ENCODE data around the gene ATP2B3. TPM values are rescaled to one million over a fixed set of nuclear protein-coding genes. Genes with fewer than 3 reads are reported as not detected.

The ATP2B3 gene
- total and polyA plus RNA-seq, 9 of the 15 experiments (the other 6 are each of a cell fraction or from before 2014, with no cell fraction given), result 0.04 TPM; not detected in 8

DNA sequence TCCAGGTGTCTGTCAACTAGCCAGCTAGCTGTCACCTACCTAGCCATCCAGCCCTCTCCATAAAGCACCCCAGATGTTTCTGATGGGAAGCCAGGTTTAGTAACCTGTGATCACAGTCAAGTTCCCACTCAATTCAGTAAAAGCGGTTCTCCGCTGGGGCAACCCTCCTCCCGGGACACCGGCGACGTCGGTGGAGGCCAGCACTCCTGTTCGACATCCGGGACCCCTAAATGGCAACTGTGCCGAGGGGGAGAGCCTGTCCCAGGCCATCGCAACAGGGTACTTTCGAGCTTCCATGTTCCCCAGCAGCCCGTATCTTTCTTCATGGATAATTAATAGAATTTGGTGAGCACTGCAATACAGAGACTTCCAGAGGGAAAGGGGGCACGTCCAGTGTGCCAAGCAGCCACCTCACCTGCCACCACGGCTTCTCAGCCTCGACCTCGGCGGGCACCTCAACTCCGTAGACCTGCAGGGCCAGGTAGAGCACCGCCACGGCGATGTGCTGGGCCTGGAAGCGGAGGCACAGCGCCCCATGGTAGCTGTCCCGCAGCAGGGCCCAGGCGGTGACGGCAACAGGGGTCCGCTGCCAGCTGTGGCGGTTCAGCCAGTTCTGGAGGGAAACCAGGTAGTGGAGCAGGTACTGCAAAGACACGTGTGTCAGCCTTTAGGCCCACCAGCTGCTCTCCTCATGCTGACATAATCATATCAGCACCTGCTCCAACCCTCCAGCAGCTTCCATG is 74.8 kb downstream of the ATP2B3 start (continued):
- TF ChIP-seq, protein P1, sequence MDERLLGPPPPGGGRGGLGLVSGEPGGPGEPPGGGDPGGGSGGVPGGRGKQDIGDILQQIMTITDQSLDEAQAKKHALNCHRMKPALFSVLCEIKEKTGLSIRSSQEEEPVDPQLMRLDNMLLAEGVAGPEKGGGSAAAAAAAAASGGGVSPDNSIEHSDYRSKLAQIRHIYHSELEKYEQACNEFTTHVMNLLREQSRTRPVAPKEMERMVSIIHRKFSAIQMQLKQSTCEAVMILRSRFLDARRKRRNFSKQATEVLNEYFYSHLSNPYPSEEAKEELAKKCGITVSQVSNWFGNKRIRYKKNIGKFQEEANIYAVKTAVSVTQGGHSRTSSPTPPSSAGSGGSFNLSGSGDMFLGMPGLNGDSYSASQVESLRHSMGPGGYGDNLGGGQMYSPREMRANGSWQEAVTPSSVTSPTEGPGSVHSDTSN (CRISPR knock-in tag; IDR thresholded peaks at IDR 0.05; ENCODE audit: low read depth), result no peak
- TF ChIP-seq, protein P1 (tag; conservative IDR thresholded peaks at IDR 0.05; ENCODE audit: low read depth), result no peak

DNA sequence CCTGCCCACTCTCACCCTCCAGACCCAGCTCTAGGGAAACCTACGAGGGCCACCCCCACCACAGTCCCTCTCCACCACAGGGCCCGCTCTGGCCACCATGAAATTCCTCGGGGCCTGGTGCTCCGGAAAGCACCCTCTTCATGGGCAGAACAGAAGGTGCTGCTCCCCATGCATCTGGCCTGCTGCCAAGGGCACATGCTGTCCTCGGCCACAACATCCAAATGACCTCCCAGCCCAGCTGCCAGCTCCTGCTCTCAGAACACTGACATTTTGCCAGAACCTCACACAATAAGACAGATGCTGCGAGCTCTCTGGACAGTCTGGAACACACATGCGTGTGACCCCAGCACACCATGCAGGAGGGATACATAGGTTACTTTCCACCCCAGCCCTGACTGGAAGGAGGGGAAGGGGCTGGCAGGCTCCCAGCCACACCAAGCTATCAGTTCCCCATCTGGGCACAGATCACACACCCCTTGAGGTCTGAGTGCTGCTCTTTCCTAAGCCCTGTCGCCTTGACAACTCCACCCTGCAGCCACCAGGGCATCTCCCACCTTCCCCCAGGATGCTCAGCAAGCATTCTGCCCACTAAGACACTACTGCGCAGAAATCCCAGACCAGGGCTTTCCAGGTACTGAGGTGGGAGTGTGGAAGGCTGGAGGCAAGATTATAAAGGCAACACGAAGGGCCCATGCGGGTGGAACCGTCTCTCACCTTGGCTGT is 75.7 kb downstream of the ATP2B3 start:
- Histone ChIP-seq H4K20me1 (replicated peaks; ENCODE audit: control insufficient read depth, insufficient read depth, low read length) (no peaks in the 10 kb centered on the region), H3K9ac (ENCODE audit: insufficient read depth in 1 of 2, low read depth in 2 of 2, low read length in 2 of 2) (no peak overlapping the region), H3K36me3 (ENCODE audit: control insufficient read depth, insufficient read depth, low read length) (peaks cover 57% of the 10 kb centered on the region; the same call in 2 of the 3 replicates), H3K4me2 (ENCODE audit: insufficient read depth, low read length) (no peak overlapping the region), H3K27ac (ENCODE audit: extremely low read depth, low read depth, low read length) (no peak overlapping the region), H2AFZ (ENCODE audit: low read depth, low read length) (no peak overlapping the region), H3K4me1 (replicated peaks in 1 of 2; ENCODE audit: control insufficient read depth in 2 of 2, insufficient read depth in 2 of 2, low read length in 2 of 2) (peaks cover 3 to 6% of the 10 kb centered on the region in 2 experiments; a peak in 3 of 5 replicates), H3K4me3 (no peak overlapping the region), H3K9me3 (replicated peaks; ENCODE audit: control insufficient read depth, insufficient read depth, low read depth, low read length) (no peaks in the 10 kb centered on the region), H3K79me2 (ENCODE audit: control insufficient read depth, insufficient read depth, low read length) (peaks cover 17% of the 10 kb centered on the region; the same call in 2 of the 3 replicates), H3K27me3 (ENCODE audit: control insufficient read depth in 2 of 2, insufficient read depth in 2 of 2, low read length in 2 of 2) (no peaks in the 10 kb centered on the region), H3K9me1 (ENCODE audit: control insufficient read depth, insufficient read depth, low read length) (no peaks in the 10 kb centered on the region)
- ChIA-PET CTCF (ENCODE audit: low intra/inter-chr PET ratio) (no interaction called here), POLR2A (no interaction called here)
- in situ Hi-C loops (cut with MboI), result no loop called here
- FAIRE-seq, result no peak
- intact Hi-C loops (cut with micrococcal nuclease), result no loop called here
- no peak for DNase-seq (ENCODE audit: extremely low read depth in 1 of 4, low spot score in 3 of 4)
- 92% methylated on average over 11 of the region's 12 CpGs for WGBS (ENCODE audit: insufficient coverage, low coverage, missing lambda C conversion rate)
- BruUV-seq (replicated peaks), result no TSS peak
- ATAC-seq, result no peak
- 0 out of 2 replicates have a peak, but pooled peaks have one; percentile 22 for TF ChIP-seq RBFOX2 (IDR thresholded peaks at IDR 0.05; ENCODE audit: low read depth, low read length)
- TF ChIP-seq, protein P2, sequence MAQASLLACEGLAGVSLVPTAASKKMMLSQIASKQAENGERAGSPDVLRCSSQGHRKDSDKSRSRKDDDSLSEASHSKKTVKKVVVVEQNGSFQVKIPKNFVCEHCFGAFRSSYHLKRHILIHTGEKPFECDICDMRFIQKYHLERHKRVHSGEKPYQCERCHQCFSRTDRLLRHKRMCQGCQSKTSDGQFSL (CRISPR knock-in tag; IDR thresholded peaks at IDR 0.05), result no peak
- TF ChIP-seq, protein P2 (tag; IDR thresholded peaks at IDR 0.05), result no peak
- peak; percentile 54 for TF ChIP-seq NFIC (IDR thresholded peaks at IDR 0.05)

Data from K562 (cell line).